LoVo (cell line): ENCODE measurements around the gene GLUL.
"Not testable (repeated sequence)": the region's sequence is repeated elsewhere in the genome, so short reads cannot be mapped to it uniquely, and the experiment has no call there.

Experiments
- DNase-seq: peaks from one replicate; pipeline ENCODE4 v3.0.0-alpha.2; 2016; ENCODE audit warnings: low spot score

GLUL gene

GRCh38 chr1:182368358-182368757 is 23.2 kb downstream of the GLUL start:
- no peak for DNase-seq

- no peak for DNase-seq
Observed at GRCh38 chr1:182367926-182368325, 23.7 kb downstream of the GLUL start.

- no peak for DNase-seq
Observed at GRCh38 chr1:182366596-182366995, 25.0 kb downstream of the GLUL start.

DNA sequence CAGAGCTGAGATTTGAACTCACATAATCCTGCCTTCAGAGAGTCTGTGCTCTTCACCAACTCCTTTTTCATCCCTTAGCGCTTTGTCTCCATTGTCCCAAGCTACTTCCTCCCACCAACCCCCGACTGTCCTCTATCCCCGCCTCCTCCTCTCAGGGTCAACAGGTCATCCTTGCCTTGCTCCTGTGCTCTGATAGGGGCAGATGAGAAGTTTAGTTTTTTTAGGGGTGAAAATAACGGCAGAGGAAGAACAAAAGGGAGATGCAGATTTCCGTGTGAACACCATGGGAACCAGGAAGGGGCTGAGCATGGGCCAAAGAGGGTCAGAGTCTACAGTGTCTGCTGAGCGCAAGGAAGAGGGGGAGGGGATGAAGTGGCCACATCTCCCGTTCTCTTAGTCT is 31.9 kb downstream of the GLUL start:
- no peak for DNase-seq

DNA sequence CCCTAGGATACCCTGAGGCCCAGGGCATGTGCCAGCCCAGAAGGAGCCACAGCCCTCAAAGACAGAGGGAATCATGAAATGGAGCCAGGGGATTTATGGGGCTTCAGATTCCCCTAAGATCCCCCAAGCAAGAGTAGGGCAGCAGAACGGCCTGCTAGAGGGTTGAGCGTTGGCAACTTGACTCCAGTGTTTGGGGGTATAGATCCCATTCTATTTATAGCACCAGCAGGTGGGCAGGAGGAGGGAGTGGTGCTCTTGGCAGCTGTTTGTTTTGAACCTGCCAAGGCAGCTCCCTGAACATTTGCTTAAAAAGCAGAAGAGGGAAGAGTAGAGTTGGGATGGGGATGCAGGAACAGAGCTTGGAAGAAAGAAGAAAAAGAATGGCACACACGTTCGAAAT is 33.7 kb downstream of the GLUL start:
- DNase-seq, result no peak

DNA sequence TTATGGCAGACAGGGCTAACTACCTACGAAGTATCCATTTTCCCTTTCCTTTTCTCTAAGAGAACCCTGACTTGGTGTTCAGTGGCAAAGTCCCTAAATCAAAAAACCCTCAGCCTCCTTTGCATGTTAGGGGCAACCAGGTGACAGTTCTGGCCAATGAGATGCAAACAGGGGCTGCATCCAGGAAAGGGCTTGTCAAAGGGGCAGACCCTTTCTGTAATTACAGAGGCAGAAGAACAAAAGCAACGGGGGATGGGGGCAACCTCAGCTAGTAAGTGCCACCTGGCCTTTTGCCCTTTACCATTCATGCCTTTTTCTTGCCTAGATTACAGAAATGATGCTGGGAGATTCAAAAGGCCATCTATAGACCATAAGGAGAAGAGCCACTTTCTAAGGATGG is 34.4 kb downstream of the GLUL start:
- no peak for DNase-seq

GRCh38 chr1:182355723-182356098 is 35.9 kb downstream of the GLUL start:
- no peak for DNase-seq

DNA sequence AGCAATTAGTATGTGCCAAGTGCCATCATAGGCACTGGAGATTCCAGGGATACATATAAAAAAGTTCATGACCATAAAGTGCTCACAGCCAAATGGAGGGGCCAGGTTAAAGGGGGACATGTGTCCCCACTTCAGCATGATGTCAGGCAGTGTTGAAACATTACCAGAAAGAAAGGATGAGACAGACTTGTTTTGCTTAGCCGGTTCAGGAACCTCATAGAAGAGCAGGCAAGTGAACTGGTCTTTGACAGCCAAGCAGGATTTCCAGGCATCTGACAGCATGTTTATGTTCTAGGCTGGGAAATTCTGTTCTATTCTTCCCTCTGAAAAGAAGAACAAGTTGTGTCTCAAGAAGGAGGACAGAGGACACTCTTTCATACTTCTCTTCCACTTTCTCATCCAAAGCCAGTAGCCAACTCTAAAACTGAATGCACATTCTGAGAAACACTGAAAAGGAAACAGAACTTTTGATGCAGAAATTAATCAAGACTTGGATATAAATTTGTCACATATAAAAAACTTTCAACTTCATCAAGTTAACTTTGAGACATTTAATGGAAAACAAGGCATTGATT is 39.7 kb downstream of the GLUL start:
- DNase-seq, result no peak

GRCh38 chr1:182350839-182351238 is 40.8 kb downstream of the GLUL start:
- no peak for DNase-seq

- DNase-seq, result no peak
Observed at GRCh38 chr1:182348961-182349747, 42.4 kb downstream of the GLUL start.

- no peak for DNase-seq
Observed at GRCh38 chr1:182347019-182347418, 44.6 kb downstream of the GLUL start.

DNA sequence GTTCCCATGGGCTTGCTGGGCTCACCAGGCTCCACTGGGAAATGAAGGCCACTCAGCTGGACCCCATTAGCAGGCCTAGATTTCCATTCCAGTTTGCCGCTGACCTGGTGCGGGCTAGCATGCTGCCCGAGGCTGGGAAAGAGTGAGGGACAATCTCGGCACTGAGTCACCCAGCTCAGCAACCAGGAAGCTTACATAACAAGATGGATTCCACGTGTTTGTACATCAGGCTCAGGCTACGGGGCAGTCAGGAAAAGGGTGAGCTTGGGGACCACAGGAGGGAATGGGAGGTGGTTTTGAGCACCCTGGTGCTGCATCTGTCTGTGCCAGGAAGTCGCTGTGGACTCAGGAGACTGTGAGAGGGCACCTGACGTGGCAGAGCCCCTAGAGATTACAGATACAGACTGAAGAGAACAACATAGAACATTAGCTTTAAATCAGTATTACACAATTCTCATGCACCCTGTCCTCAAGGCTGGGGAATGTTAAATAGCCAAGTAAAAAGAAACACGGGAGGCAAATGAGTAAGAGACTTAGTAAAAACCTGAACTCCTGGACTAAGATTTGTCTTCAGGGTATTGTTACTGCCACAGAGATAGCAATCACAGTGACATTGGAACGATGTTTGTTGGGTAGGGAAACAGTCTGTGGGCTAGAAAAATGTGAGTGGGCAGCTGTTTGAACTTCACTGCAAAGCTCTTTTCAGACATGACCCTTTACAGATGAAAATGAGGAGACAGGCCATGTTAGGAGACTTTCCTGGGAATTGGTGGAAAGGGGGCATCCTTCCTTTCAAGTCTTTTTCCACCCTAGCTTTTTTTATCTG is 51.1 kb downstream of the GLUL start:
- DNase-seq, result no peak

DNA sequence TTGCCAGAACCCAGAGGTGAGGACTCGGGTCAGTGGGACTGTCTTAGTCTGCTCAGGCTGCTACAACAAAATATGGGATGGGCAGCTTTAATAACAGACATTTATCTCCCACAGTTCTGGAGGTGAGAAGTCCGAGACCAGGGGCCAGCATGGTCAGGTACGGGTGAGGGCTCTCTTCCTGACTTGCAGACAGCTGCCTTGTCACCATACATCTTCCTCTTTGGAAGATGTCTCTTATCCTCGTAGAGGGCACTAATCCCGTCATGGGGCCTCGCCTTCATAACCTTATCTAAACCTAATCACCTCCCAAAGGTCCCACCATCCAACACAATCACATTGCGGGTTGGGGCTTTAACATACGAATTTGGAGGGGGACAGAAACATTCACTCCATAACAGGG is 51.9 kb downstream of the GLUL start:
- no peak for DNase-seq

GRCh38 chr1:182338806-182339370 is 52.7 kb downstream of the GLUL start:
- no peak for DNase-seq

DNA sequence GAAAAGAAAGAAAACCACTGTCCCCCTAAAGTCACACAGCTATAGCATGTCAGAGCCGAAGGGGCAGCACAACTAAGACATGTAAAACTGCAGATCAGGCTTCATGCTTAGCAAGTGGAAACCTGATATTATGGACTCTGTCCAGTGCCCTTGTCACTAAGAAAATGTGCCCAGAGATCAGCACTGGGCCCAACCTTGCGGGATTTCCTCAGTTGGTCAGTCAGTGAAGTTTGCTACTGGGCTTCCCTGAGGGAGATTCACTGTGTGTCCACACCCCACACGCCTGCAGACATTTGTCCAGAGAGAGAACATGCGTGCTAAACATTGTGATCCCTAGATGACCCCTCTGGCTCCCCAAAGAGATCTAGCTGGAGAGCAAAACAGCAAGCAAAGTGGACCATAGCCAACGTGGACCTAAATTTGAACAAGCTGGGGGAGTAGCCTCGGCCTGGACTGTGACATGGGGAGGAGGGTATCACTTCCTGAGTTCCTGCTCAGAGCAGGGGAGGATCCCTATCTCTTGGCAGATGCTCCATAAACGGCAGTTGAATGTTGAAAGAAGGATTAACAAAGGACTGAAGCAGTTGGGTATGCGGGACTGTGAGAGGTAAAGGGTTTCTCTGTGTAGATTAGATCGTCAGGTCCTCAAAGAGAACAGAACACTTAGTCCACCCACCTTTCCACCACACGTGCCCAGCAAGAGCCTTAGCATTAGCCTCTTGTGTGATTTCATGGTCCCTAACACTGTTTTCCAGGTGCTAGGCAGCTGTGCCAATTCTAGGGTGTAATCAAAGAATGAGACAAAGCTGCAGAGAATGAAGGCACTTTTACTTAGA is 53.6 kb downstream of the GLUL start:
- no peak for DNase-seq

DNA sequence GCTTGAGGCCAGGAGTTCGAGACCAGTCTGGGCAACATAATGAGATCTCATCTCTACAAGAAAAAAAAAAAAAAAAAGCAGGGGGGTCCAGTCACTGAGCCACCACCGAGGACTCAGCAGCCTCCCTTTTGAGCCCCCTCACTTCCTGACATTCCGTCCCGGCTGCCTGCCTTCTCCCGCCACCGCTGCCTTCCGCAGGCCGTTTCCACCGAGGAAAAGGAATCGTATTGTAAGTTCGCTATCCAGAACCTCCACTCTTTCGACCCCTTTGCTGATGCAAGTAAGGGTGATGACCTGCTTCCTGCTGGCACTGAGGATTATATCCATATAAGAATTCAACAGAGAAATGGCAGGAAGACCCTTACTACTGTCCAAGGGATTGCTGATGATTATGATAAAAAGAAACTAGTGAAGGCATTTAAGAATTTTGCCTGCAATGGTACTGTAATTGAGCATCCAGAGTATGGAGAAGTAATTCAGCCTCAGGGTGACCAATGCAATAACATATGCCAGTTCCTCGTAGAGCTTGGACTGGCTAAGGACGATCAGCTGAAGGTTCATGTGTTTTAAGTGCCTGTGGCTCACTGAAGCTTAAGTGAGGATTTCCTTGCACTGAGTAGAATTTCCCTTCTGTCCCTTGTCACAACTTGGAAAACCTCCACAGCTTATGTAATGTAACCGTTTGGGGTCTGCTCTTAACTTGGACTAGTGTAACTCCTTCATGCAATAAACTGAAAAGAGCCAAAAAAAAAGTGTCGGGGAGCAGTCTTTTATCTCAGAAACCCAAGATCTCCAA is 55.6 kb downstream of the GLUL start:
- DNase-seq, result no peak

DNA sequence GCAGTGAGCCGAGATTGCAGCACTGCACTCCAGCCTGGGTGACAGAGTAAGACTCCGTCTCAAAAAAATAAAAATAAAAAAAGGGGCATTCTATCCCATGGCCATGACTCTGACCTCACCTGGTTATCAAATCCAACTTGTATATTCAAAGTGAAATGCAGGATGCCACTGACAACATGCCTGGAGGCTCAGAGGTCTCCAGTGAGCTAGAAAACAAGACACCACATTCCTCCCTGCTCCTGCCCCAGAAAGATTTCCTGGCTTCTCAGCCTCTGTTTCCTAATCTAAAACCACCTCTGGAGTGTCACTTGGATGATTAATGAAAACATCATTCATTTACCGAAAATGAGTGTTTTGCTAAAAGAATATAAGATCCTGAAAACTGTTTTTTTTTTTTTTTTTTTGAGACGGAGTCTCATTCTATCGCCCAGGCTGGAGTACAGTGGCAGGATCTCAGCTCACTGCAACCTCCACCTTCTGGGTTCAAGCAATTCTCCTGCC is 58.5 kb downstream of the GLUL start:
- not testable (repeated sequence) for DNase-seq

DNA sequence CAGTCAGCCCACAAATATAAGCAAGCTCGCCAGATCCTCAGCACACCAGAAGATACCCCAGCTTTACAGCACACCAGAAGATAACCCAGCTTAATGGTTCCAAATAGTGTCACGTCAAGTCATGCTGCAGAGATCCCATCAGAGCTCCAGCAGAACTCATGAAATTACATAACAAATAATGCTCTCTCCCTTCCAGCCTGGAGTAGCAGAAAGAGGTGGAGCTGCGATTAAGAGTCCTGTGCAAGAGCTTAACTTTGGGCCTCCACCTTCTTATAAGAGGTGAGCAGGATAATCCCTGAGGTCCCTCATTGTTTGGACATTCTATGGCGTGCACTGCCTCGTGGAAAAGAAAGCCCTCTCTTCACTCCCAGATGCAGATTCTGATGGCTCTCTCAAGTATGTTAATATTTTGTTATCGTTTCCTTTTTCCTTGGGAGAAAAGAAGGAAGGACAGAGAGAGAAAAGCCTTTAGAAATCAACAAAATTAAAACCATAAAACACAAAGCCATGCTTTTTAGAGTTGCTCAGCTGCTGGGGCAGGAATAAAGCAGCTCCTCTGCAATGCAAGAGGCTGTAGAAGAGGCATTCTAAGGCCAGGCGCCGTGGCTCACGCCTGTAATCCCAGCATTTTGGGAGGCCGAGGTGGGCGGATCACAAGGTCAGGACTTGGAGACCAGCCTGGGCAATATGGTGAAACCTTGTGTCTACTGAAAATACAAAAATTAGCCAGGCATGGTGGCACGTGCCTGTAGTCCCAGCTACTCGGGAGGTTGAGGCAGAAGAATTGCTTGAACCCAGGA is 59.1 kb downstream of the GLUL start:
- DNase-seq, result no peak
